Kidney (tissue), 14 donors: ENCODE data around the gene PAX7. TPM values are rescaled to one million over a fixed set of nuclear protein-coding genes. Genes with fewer than 3 reads are reported as not detected.

ENCODE experiments used
- DNase-seq, 5 donors: peaks; one replicate each; pipeline ENCODE4 v3.0.0-alpha.2; 2013 to 2020
- FAIRE-seq: peaks from 2 replicates; lab custom pipeline; 2012; peaks lifted over from hg19 to GRCh38; lab: Jason Lieb, UNC
- H3K27ac ChIP-seq, 2 donors: one replicate each; pipeline ENCODE4 v1.7.0; 2013; ENCODE audit warnings: low read depth in 2 of 2, low read length in 2 of 2, inconsistent platforms in 1 of 2
- H3K27me3 ChIP-seq: one replicate; pipeline ENCODE4 v1.7.1; 2013; ENCODE audit warnings: low read length, inconsistent platforms; ENCODE audit not compliant: control insufficient read depth, insufficient read depth
- H3K36me3 ChIP-seq, 3 donors: one replicate each; pipeline versions ENCODE4 v1.7.0 to v1.7.1; 2013; ENCODE audit warnings: low read length in 3 of 3, control low read depth in 1 of 3, inconsistent platforms in 1 of 3; ENCODE audit not compliant: insufficient read depth in 3 of 3, control insufficient read depth in 2 of 3
- H3K4me1 ChIP-seq, 3 donors: one replicate each; pipeline versions ENCODE4 v1.7.0 to v1.7.1; 2013; ENCODE audit warnings: low read length in 3 of 3, inconsistent platforms in 1 of 3, low read depth in 1 of 3; ENCODE audit not compliant: control insufficient read depth in 2 of 3, insufficient read depth in 2 of 3
- H3K4me3 ChIP-seq, 3 donors: one replicate each; pipeline versions ENCODE4 v1.7.0 to v1.8.1; 2013; ENCODE audit warnings: low read length in 3 of 3, control low read depth in 1 of 3, inconsistent platforms in 1 of 3
- H3K9ac ChIP-seq, 3 donors: one replicate each; pipeline versions ENCODE4 v1.7.0 to v1.7.1; 2013; ENCODE audit warnings: low read length in 3 of 3, control low read depth in 1 of 3, inconsistent platforms in 1 of 3
- H3K9me3 ChIP-seq, 3 donors: one replicate each; pipeline versions ENCODE4 v1.7.0 to v1.7.1; 2013; ENCODE audit warnings: low read length in 3 of 3, control low read depth in 1 of 3, inconsistent platforms in 1 of 3; ENCODE audit not compliant: control insufficient read depth in 2 of 3, insufficient read depth in 1 of 3
- CTCF ChIP-seq: IDR thresholded peaks from 3 replicates; pipeline ENCODE4 v1.5.1; 2012; ENCODE audit warnings: mild to moderate bottlenecking, moderate library complexity, borderline replicate concordance; ENCODE audit not compliant: insufficient read depth; ENCODE audit errors: extremely low read depth
- intact Hi-C: fragments of 100-400 bp; cut with DNase I; formaldehyde crosslinking; loops from one replicate; pipeline ENCODE4 v1.11.1; 2022
- polyA plus RNA-seq: library from polyadenylated mRNA; stranded (reverse); fragments of 350-450 nt; fragmentation: Illumina TruSeq; extraction: RNeasy Lipid Tissue Mini Kit (QIAGEN cat#74804); gene quantifications from one replicate; pipeline ENCODE4 v1.2.3, GENCODE V29; 2014; ENCODE audit warnings: low read depth, low replicate concordance; ENCODE audit not compliant: insufficient read depth
- total RNA-seq: library from RNA; stranded (reverse); fragmentation: NEBNext Ultra II Directional; extraction: Animal tissue kit (Norgen Biotek cat#: 25700); gene quantifications from one replicate; pipeline ENCODE4 v1.2.1, GENCODE V29; 2021
- donor health status: control.
- donor health status: control.
- donor health status: control.
- donor health status: control.
- donor health status: control.
- donor health status: DM: yes; HTN: yes; CAD: no.
- donor health status: Normal renal cell carcinoma (clear cell type).

The PAX7 gene
- total and polyA plus RNA-seq, 2 donors from 2014 or later = not detected

- H3K4me1 ChIP-seq = no peaks in the 10 kb centered on the region
- H3K36me3 ChIP-seq = no peaks in the 10 kb centered on the region
- no peaks in the 10 kb centered on the region for H3K9me3 ChIP-seq
- no peak for TF ChIP-seq CTCF
- no peaks in the 10 kb centered on the region for H3K27me3 ChIP-seq
- FAIRE-seq = no peak
- no peak overlapping the region for H3K27ac ChIP-seq
- no peak for DNase-seq
- no peak overlapping the region for H3K4me3 ChIP-seq
- no peak overlapping the region for H3K9ac ChIP-seq
- intact Hi-C loops = no loop called here
Measured at GRCh38 chr1:18707696-18708257, 77.1 kb downstream of the PAX7 start.

- Histone ChIP-seq H3K4me3 (no peak overlapping the region), H3K27me3 (no peaks in the 10 kb centered on the region), H3K27ac (no peak overlapping the region), H3K4me1 (no peaks in the 10 kb centered on the region), H3K9ac (no peak overlapping the region), H3K36me3 (no peaks in the 10 kb centered on the region), H3K9me3 (no peaks in the 10 kb centered on the region)
- FAIRE-seq (no peak), DNase-seq (no peak)
- no peak for TF ChIP-seq CTCF
- intact Hi-C loops = no loop called here
Measured at GRCh38 chr1:18710002-18710401, 79.4 kb downstream of the PAX7 start.

GRCh38 chr1:18711003-18711402 lies 80.4 kb downstream of the PAX7 start:
- Histone ChIP-seq H3K36me3 (no peaks in the 10 kb centered on the region), H3K27ac (no peak overlapping the region), H3K27me3 (no peaks in the 10 kb centered on the region), H3K4me3 (no peak overlapping the region), H3K9ac (no peak overlapping the region), H3K4me1 (no peaks in the 10 kb centered on the region), H3K9me3 (no peaks in the 10 kb centered on the region)
- intact Hi-C loops = no loop called here
- FAIRE-seq (no peak), DNase-seq (no peak)
- no peak for TF ChIP-seq CTCF
